Stimulated activated naive CD8-positive, alpha-beta T cell treated with anti-CD3 and anti-CD28 coated beads, Interleukin-15, Interleukin-2, amounts not matched to agents 100 U/mL and 50 U/mL, for 24 hours (primary cell): ENCODE measurements around the gene SOS2.
"Not testable (repeated sequence)": the region's sequence is repeated elsewhere in the genome, so short reads cannot be mapped to it uniquely, and the experiment has no call there.

Experiments used
- ATAC-seq: fragments of 150-1000 bp; cut with Tn5 transposase; one replicate; pipeline ENCODE4 v1.10.0; 2021
- DNase-seq: peaks from one replicate; pipeline ENCODE4 v3.0.0; 2021

SOS2 gene

GRCh38 chr14:50085570-50086320 lies 145.6 kb downstream of the SOS2 start:
- DNase-seq: peak; percentile 65
- ATAC-seq: peak; percentile 51

GRCh38 chr14:50084666-50085065 lies 146.7 kb downstream of the SOS2 start:
- ATAC-seq: no peak

GRCh38 chr14:50083467-50084337 lies 147.7 kb downstream of the SOS2 start:
- DNase-seq: peak; percentile 79
- ATAC-seq: peak; percentile 74

More at GRCh38 chr14:50084666-50085065, 146.7 kb downstream of the SOS2 start:
- no peak for DNase-seq

GRCh38 chr14:50082784-50083466 lies 148.5 kb downstream of the SOS2 start:
- DNase-seq (peak; percentile 86), ATAC-seq (peak; percentile 71)

- ATAC-seq (no peak), DNase-seq (peak; percentile 58)
These were observed 149.1 kb downstream of the SOS2 start for GRCh38 chr14:50082308-50082742.

GRCh38 chr14:50079103-50079502 lies 152.3 kb downstream of the SOS2 start:
- not testable (repeated sequence) for ATAC-seq, DNase-seq

- ATAC-seq, DNase-seq: not testable (repeated sequence)
These were observed 157.7 kb downstream of the SOS2 start for GRCh38 chr14:50073663-50074062.

- ATAC-seq (no peak), DNase-seq (no peak)
These were observed 159.0 kb downstream of the SOS2 start for GRCh38 chr14:50072395-50072794.

GRCh38 chr14:50070840-50071548 lies 160.4 kb downstream of the SOS2 start:
- ATAC-seq: no peak

GRCh38 chr14:50070230-50070629 lies 161.1 kb downstream of the SOS2 start:
- no peak for ATAC-seq
- DNase-seq: no peak

More at GRCh38 chr14:50070840-50071548, 160.4 kb downstream of the SOS2 start:
- DNase-seq: no peak

- DNase-seq (no peak), ATAC-seq (no peak)
These were observed 162.1 kb downstream of the SOS2 start for GRCh38 chr14:50069325-50069724.

- ATAC-seq (no peak), DNase-seq (no peak)
These were observed 162.9 kb downstream of the SOS2 start for GRCh38 chr14:50068496-50068895.

- ATAC-seq: peak; percentile 21
- DNase-seq: no peak
These were observed 163.5 kb downstream of the SOS2 start for GRCh38 chr14:50067723-50068495.
